ENCODE measurements around the gene SOX21.

The SOX21 gene

GRCh38 chr13:94703271-94703670 is 9.1 kb downstream of the SOX21 start:
- no peaks in the 10 kb centered on the region for H3K36me3 ChIP-seq (ENCODE audit: control insufficient read depth, insufficient read depth, low read length)
- H3K4me3 ChIP-seq (replicated peaks; ENCODE audit: low read depth, low read length) = no peak overlapping the region
- no peaks in the 10 kb centered on the region; the same call in none of the 2 replicates for H3K27me3 ChIP-seq (replicated peaks; ENCODE audit: control insufficient read depth, insufficient read depth, low read length)
- TF ChIP-seq CTCF (IDR thresholded peaks at IDR 0.05; ENCODE audit: insufficient read depth, low read length, poor library complexity, severe bottlenecking) = no peak
- DNase-seq (ENCODE audit: extremely low read depth, insufficient read length) = no peak

- no peak for TF ChIP-seq CTCF (IDR thresholded peaks at IDR 0.05; ENCODE audit: insufficient read depth, low read length, poor library complexity, severe bottlenecking)
- DNase-seq (ENCODE audit: extremely low read depth, insufficient read length) = no peak
- Histone ChIP-seq H3K4me3 (replicated peaks; ENCODE audit: low read depth, low read length) (no peak overlapping the region), H3K36me3 (ENCODE audit: control insufficient read depth, insufficient read depth, low read length) (no peaks in the 10 kb centered on the region), H3K27me3 (replicated peaks; ENCODE audit: control insufficient read depth, insufficient read depth, low read length) (no peaks in the 10 kb centered on the region; the same call in 1 of the 2 replicates)
These were observed 9.9 kb downstream of the SOX21 start for GRCh38 chr13:94702181-94703041.

GRCh38 chr13:94701313-94702180 is 10.8 kb downstream of the SOX21 start:
- DNase-seq (ENCODE audit: extremely low read depth, insufficient read length) = no peak

GRCh38 chr13:94700536-94700935 is 11.8 kb downstream of the SOX21 start:
- Histone ChIP-seq H3K36me3 (ENCODE audit: control insufficient read depth, insufficient read depth, low read length) (no peaks in the 10 kb centered on the region), H3K27me3 (replicated peaks; ENCODE audit: control insufficient read depth, insufficient read depth, low read length) (no peaks in the 10 kb centered on the region; the same call in 1 of the 2 replicates), H3K4me3 (replicated peaks; ENCODE audit: low read depth, low read length) (no peak overlapping the region)
- no peak for DNase-seq (ENCODE audit: extremely low read depth, insufficient read length)
- no peak for TF ChIP-seq CTCF (IDR thresholded peaks at IDR 0.05; ENCODE audit: insufficient read depth, low read length, poor library complexity, severe bottlenecking)

More at GRCh38 chr13:94701313-94702180, 10.8 kb downstream of the SOX21 start:
- H3K36me3 ChIP-seq (ENCODE audit: control insufficient read depth, insufficient read depth, low read length) = no peaks in the 10 kb centered on the region
- no peak for TF ChIP-seq CTCF (IDR thresholded peaks at IDR 0.05; ENCODE audit: insufficient read depth, low read length, poor library complexity, severe bottlenecking)
- no peak overlapping the region for H3K4me3 ChIP-seq (replicated peaks; ENCODE audit: low read depth, low read length)
- H3K27me3 ChIP-seq (replicated peaks; ENCODE audit: control insufficient read depth, insufficient read depth, low read length) = no peaks in the 10 kb centered on the region; the same call in 1 of the 2 replicates

GRCh38 chr13:94700051-94700535 is 12.3 kb downstream of the SOX21 start:
- no peak overlapping the region for H3K4me3 ChIP-seq (replicated peaks; ENCODE audit: low read depth, low read length)
- no peak for DNase-seq (ENCODE audit: extremely low read depth, insufficient read length)
- no peaks in the 10 kb centered on the region for H3K36me3 ChIP-seq (ENCODE audit: control insufficient read depth, insufficient read depth, low read length)
- H3K27me3 ChIP-seq (replicated peaks; ENCODE audit: control insufficient read depth, insufficient read depth, low read length) = no peaks in the 10 kb centered on the region; the same call in 1 of the 2 replicates
- TF ChIP-seq CTCF (IDR thresholded peaks at IDR 0.05; ENCODE audit: insufficient read depth, low read length, poor library complexity, severe bottlenecking) = no peak

Measured in GM06990 (cell line).